ENCODE results near the gene UBAP2. TPM values are rescaled to one million over a fixed set of nuclear protein-coding genes. Genes with fewer than 3 reads are reported as not detected.

The UBAP2 gene
- polyA plus RNA-seq, 1 donor (not counting 4 experiments of a cell fraction or from before 2014, with no cell fraction given): 16.3 TPM

DNA sequence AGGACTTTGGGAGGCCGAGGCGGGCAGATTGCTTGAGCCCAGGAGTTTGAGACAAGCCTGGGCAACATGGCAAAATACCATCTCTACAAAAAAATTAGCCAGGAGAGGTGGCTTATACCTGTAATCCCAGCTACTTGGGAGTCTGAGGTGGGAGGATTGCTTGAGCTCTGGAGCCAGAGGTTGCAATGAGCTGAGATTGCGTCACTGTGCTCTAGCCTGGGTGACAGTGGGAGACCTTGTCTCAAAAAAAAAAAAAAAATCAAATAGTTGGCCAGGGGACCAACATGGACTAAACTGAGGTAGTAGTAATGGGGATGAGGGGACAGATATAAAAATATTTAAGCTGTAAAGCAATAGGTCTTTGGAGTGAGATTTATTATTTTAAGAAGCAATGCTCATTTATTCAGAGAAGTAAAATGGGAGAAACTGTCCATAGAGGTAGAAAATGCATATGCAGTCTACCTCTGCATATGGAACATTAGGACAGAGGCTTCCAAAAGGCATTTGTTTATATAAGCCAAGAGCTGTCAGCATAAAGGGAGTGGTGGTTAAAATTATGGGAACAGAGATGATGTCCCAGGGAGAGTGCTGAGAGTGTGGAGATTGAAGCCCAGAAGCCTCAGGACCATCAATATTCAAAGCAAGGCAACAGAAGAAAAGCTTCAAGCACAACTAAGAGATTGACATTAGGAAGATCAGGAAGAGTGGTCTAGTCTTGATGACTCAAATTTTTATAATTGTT lies 133.6 kb downstream of the UBAP2 start:
- Histone ChIP-seq H2AFZ (ENCODE audit: control insufficient read depth, low read length) (no peak overlapping the region), H3K9me3 (ENCODE audit: control insufficient read depth, low read depth, low read length) (no peaks in the 10 kb centered on the region), H3K4me2 (ENCODE audit: control insufficient read depth, extremely low read depth, insufficient read depth, low read depth, low read length) (no peak overlapping the region), H3K27ac (ENCODE audit: control insufficient read depth, insufficient read depth, low read length) (no peak overlapping the region), H4K20me1 (ENCODE audit: control insufficient read depth, extremely low read depth, insufficient read depth, low read length) (peaks cover 5% of the 10 kb centered on the region), H3K27me3 (ENCODE audit: control insufficient read depth, extremely low read depth, insufficient read depth, low read length) (no peaks in the 10 kb centered on the region), H3K79me2 (ENCODE audit: control insufficient read depth, insufficient read depth, low read length) (peaks cover 8% of the 10 kb centered on the region), H3K9me1 (ENCODE audit: control insufficient read depth, extremely low read depth, insufficient read depth, low read length) (no peaks in the 10 kb centered on the region), H3K36me3 (ENCODE audit: control insufficient read depth in 2 of 2, extremely low read depth in 1 of 2, insufficient read depth in 2 of 2, low read length in 2 of 2) (peaks cover 12 to 16% of the 10 kb centered on the region in 2 experiments), H3K9ac (ENCODE audit: control insufficient read depth, extremely low read depth, insufficient read depth, low read length) (no peak overlapping the region), H3K4me3 (ENCODE audit: control insufficient read depth in 2 of 3, extremely low read depth in 1 of 3, insufficient read depth in 2 of 3, low read depth in 1 of 3, low read length in 3 of 3) (no peak overlapping the region), H3K4me1 (ENCODE audit: control insufficient read depth, extremely low read depth, insufficient read depth, low read length) (no peaks in the 10 kb centered on the region)
- FAIRE-seq: no peak
- dilution Hi-C loops (cut with MboI; ENCODE audit: extremely low pct_ligation_motif_present, low sequenced_read_pairs): no loop called here
- DNase-seq (ENCODE audit: low read depth, low spot score): no peak
- TF ChIP-seq EZH2 (IDR thresholded peaks at IDR 0.05; ENCODE audit: low read length): no peak
- TF ChIP-seq, protein P1, sequence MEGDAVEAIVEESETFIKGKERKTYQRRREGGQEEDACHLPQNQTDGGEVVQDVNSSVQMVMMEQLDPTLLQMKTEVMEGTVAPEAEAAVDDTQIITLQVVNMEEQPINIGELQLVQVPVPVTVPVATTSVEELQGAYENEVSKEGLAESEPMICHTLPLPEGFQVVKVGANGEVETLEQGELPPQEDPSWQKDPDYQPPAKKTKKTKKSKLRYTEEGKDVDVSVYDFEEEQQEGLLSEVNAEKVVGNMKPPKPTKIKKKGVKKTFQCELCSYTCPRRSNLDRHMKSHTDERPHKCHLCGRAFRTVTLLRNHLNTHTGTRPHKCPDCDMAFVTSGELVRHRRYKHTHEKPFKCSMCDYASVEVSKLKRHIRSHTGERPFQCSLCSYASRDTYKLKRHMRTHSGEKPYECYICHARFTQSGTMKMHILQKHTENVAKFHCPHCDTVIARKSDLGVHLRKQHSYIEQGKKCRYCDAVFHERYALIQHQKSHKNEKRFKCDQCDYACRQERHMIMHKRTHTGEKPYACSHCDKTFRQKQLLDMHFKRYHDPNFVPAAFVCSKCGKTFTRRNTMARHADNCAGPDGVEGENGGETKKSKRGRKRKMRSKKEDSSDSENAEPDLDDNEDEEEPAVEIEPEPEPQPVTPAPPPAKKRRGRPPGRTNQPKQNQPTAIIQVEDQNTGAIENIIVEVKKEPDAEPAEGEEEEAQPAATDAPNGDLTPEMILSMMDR (optimal IDR thresholded peaks at IDR 0.05 in 1 of 3, IDR thresholded peaks at IDR 0.05 in 1 of 3, conservative IDR thresholded peaks at IDR 0.05 in 1 of 3; ENCODE audit: extremely low read depth in 1 of 3, insufficient read depth in 2 of 3, low read length in 3 of 3): no peak

DNA sequence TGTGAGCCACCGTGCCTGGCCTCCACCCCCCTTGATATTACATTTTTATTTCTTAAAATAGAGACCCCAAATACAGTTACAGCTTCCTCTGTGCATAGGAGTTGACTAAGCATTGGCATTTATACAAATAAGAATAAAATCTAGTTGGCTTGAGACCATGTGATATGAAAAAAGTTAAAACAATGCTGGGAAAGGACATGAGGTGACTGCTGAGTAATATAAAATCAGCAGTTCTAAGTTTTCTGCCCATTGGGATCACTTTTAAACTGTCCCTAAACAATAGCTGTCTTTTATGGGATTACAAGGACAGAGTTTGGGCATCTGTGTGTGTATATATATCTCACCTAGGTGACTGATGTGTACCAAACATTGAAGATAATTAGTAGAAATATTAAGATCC lies 135.1 kb downstream of the UBAP2 start:
- no peak for TF ChIP-seq EZH2 (IDR thresholded peaks at IDR 0.05; ENCODE audit: low read length)
- TF ChIP-seq, protein P1 (optimal IDR thresholded peaks at IDR 0.05 in 1 of 3, IDR thresholded peaks at IDR 0.05 in 1 of 3, conservative IDR thresholded peaks at IDR 0.05 in 1 of 3; ENCODE audit: extremely low read depth in 1 of 3, insufficient read depth in 2 of 3, low read length in 3 of 3): no peak
- no peaks in the 10 kb centered on the region for H3K9me1 ChIP-seq (ENCODE audit: control insufficient read depth, extremely low read depth, insufficient read depth, low read length)
- H3K4me3 ChIP-seq (ENCODE audit: control insufficient read depth in 2 of 3, extremely low read depth in 1 of 3, insufficient read depth in 2 of 3, low read depth in 1 of 3, low read length in 3 of 3): no peak overlapping the region
- H3K4me2 ChIP-seq (ENCODE audit: control insufficient read depth, extremely low read depth, insufficient read depth, low read depth, low read length): no peak overlapping the region
- no peak overlapping the region for H2AFZ ChIP-seq (ENCODE audit: control insufficient read depth, low read length)
- DNase-seq (ENCODE audit: low read depth, low spot score) (no peak), FAIRE-seq (no peak)
- peaks cover 2% of the 10 kb centered on the region for H4K20me1 ChIP-seq (ENCODE audit: control insufficient read depth, extremely low read depth, insufficient read depth, low read length)
- no peaks in the 10 kb centered on the region for H3K27me3 ChIP-seq (ENCODE audit: control insufficient read depth, extremely low read depth, insufficient read depth, low read length)
- peaks cover 7 to 10% of the 10 kb centered on the region in 2 experiments for H3K36me3 ChIP-seq (ENCODE audit: control insufficient read depth in 2 of 2, extremely low read depth in 1 of 2, insufficient read depth in 2 of 2, low read length in 2 of 2)
- H3K79me2 ChIP-seq (ENCODE audit: control insufficient read depth, insufficient read depth, low read length): peaks cover 20% of the 10 kb centered on the region
- no peak overlapping the region for H3K27ac ChIP-seq (ENCODE audit: control insufficient read depth, insufficient read depth, low read length)
- H3K4me1 ChIP-seq (ENCODE audit: control insufficient read depth, extremely low read depth, insufficient read depth, low read length): no peaks in the 10 kb centered on the region
- H3K9me3 ChIP-seq (ENCODE audit: control insufficient read depth, low read depth, low read length): no peaks in the 10 kb centered on the region
- no peak overlapping the region for H3K9ac ChIP-seq (ENCODE audit: control insufficient read depth, extremely low read depth, insufficient read depth, low read length)
- dilution Hi-C loops (cut with MboI; ENCODE audit: extremely low pct_ligation_motif_present, low sequenced_read_pairs): no loop called here
